ENCODE measurements around the gene RHPN2. TPM values are rescaled to one million over a fixed set of nuclear protein-coding genes. Genes with fewer than 3 reads are reported as not detected.

The RHPN2 gene
- total RNA-seq, 4 donors from 2014 or later = 46.2 to 75.6 (median 61.9) TPM

- H3K27me3 ChIP-seq = no peaks in the 10 kb centered on the region
- H3K9me3 ChIP-seq = no peaks in the 10 kb centered on the region
- no peak for DNase-seq
- H3K4me3 ChIP-seq = no peak overlapping the region
- peaks cover 0 to 7% (median 0%) of the 10 kb centered on the region in 4 donors for H3K4me1 ChIP-seq
- H3K27ac ChIP-seq = no peak overlapping the region
- peaks cover 0 to 76% (median 0%) of the 10 kb centered on the region in 3 donors for H3K36me3 ChIP-seq
- TF ChIP-seq POLR2A (IDR thresholded peaks at IDR 0.05) (no peak), CTCF (IDR thresholded peaks at IDR 0.05) (no peak)
Measured at GRCh38 chr19:33093420-33094210, 28.9 kb upstream of the RHPN2 start.

GRCh38 chr19:33090179-33090578 is 25.5 kb upstream of the RHPN2 start:
- Histone ChIP-seq H3K4me3 (no peak overlapping the region), H3K9me3 (no peaks in the 10 kb centered on the region), H3K27me3 (no peaks in the 10 kb centered on the region), H3K36me3 (peaks cover 0 to 60% (median 0%) of the 10 kb centered on the region in 3 donors), H3K4me1 (peaks cover 0 to 7% (median 0%) of the 10 kb centered on the region in 4 donors), H3K27ac (no peak overlapping the region)
- TF ChIP-seq POLR2A (IDR thresholded peaks at IDR 0.05) (no peak), CTCF (IDR thresholded peaks at IDR 0.05) (no peak)
- DNase-seq = no peak

- Histone ChIP-seq H3K27me3 (no peaks in the 10 kb centered on the region), H3K4me1 (no peaks in the 10 kb centered on the region), H3K4me3 (no peak overlapping the region), H3K9me3 (no peaks in the 10 kb centered on the region), H3K27ac (no peak overlapping the region), H3K36me3 (peaks cover 0 to 50% (median 0%) of the 10 kb centered on the region in 3 donors)
- TF ChIP-seq CTCF (IDR thresholded peaks at IDR 0.05) (no peak), POLR2A (IDR thresholded peaks at IDR 0.05) (no peak)
- peak in 1 of 3 donors; percentile 58 for DNase-seq
Measured at GRCh38 chr19:33089010-33089409, 24.3 kb upstream of the RHPN2 start.

- Histone ChIP-seq H3K27ac (no peak overlapping the region), H3K4me3 (no peak overlapping the region), H3K4me1 (peaks cover 0 to 7% (median 4%) of the 10 kb centered on the region in 4 donors), H3K27me3 (no peaks in the 10 kb centered on the region), H3K9me3 (no peaks in the 10 kb centered on the region), H3K36me3 (peaks cover 0 to 35% (median 0%) of the 10 kb centered on the region in 3 donors)
- no peak for DNase-seq
- TF ChIP-seq CTCF (IDR thresholded peaks at IDR 0.05) = no peak
- TF ChIP-seq POLR2A (IDR thresholded peaks at IDR 0.05) = no peak
Measured at GRCh38 chr19:33086955-33087354, 22.3 kb upstream of the RHPN2 start.

- Histone ChIP-seq H3K36me3 (peaks cover 0 to 25% (median 0%) of the 10 kb centered on the region in 3 donors), H3K4me3 (no peak overlapping the region), H3K27ac (peak overlapping the region in 1 of 4 donors; percentile 51), H3K9me3 (no peaks in the 10 kb centered on the region), H3K27me3 (no peaks in the 10 kb centered on the region), H3K4me1 (peaks cover 0 to 12% (median 6%) of the 10 kb centered on the region in 4 donors)
- TF ChIP-seq CTCF (IDR thresholded peaks at IDR 0.05) (no peak), POLR2A (IDR thresholded peaks at IDR 0.05) (no peak)
- DNase-seq = no peak
Measured at GRCh38 chr19:33085570-33086128, 21.0 kb upstream of the RHPN2 start.

Data from Peyer's patch (tissue), 4 donors.